ENCODE results near the gene LRRC74A.

- TF ChIP-seq CTCF (IDR thresholded peaks at IDR 0.05) (no peak), POLR2A (IDR thresholded peaks at IDR 0.05) (no peak), EP300 (IDR thresholded peaks at IDR 0.05) (no peak), POLR2AphosphoS5 (IDR thresholded peaks at IDR 0.05) (no peak)
Observed at GRCh38 chr14:76837524-76837923, 11.3 kb downstream of the LRRC74A start.
